Thymus (tissue), 14 donors: ENCODE results near the gene SCYL3. TPM values are rescaled to one million over a fixed set of nuclear protein-coding genes. Genes with fewer than 3 reads are reported as not detected.

Experiments used
- DNase-seq, 9 donors: peaks; one replicate each; pipeline ENCODE4 v3.0.0-alpha.2; 2013; ENCODE audit warnings: low spot score in 9 of 9, low read depth in 6 of 9, missing footprints in 1 of 9
- H3K27ac ChIP-seq, 2 donors: one replicate each; pipeline ENCODE4 v1.5.1; 2013; ENCODE audit warnings: control low read depth in 1 of 2, low read depth in 1 of 2, low read length in 1 of 2, mild to moderate bottlenecking in 1 of 2, moderate library complexity in 1 of 2
- H3K27me3 ChIP-seq, 2 donors: one replicate each; pipeline ENCODE4 v1.5.1; 2013; ENCODE audit warnings: low read length in 1 of 2; ENCODE audit not compliant: control insufficient read depth in 2 of 2, insufficient read depth in 1 of 2
- H3K36me3 ChIP-seq, 2 donors: one replicate each; pipeline ENCODE4 v1.5.1; 2013; ENCODE audit warnings: low read length in 1 of 2, mild to moderate bottlenecking in 1 of 2, moderate library complexity in 1 of 2; ENCODE audit not compliant: control insufficient read depth in 2 of 2, insufficient read depth in 2 of 2
- H3K4me1 ChIP-seq, 2 donors: one replicate each; pipeline ENCODE4 v1.5.1; 2013; ENCODE audit warnings: low read length in 2 of 2; ENCODE audit not compliant: control insufficient read depth in 2 of 2, insufficient read depth in 2 of 2
- H3K4me3 ChIP-seq, 2 donors: one replicate each; pipeline ENCODE4 v1.5.1; 2013; ENCODE audit warnings: low read length in 2 of 2, control low read depth in 1 of 2, mild to moderate bottlenecking in 1 of 2
- H3K9me3 ChIP-seq, 2 donors: one replicate each; pipeline ENCODE4 v1.5.1; 2013; ENCODE audit warnings: low read length in 1 of 2, mild to moderate bottlenecking in 1 of 2; ENCODE audit not compliant: control insufficient read depth in 2 of 2, insufficient read depth in 1 of 2
- WGBS: extraction: QIAGEN DNeasy Blood & Tissue Kit; methylation state at CpG from one replicate; pipeline ENCODE4 v1.1.7; 2013; 5-methylcytosine and 5-hydroxymethylcytosine counted together
- long read RNA-seq, 10 donors: transcript quantifications; one replicate each; lab custom pipeline, GENCODE V29; 2026
- polyA plus RNA-seq: library from polyadenylated mRNA; stranded (reverse); fragments of 200-250 nt; gene quantifications from one replicate; pipeline ENCODE4 v1.2.3, GENCODE V29; 2013
- total RNA-seq: library from RNA; stranded (reverse); fragments of 120-200 nt; gene quantifications from one replicate; pipeline ENCODE4 v1.2.4, GENCODE V29; 2013
- donor health status: healthy.

SCYL3 gene, protein sequence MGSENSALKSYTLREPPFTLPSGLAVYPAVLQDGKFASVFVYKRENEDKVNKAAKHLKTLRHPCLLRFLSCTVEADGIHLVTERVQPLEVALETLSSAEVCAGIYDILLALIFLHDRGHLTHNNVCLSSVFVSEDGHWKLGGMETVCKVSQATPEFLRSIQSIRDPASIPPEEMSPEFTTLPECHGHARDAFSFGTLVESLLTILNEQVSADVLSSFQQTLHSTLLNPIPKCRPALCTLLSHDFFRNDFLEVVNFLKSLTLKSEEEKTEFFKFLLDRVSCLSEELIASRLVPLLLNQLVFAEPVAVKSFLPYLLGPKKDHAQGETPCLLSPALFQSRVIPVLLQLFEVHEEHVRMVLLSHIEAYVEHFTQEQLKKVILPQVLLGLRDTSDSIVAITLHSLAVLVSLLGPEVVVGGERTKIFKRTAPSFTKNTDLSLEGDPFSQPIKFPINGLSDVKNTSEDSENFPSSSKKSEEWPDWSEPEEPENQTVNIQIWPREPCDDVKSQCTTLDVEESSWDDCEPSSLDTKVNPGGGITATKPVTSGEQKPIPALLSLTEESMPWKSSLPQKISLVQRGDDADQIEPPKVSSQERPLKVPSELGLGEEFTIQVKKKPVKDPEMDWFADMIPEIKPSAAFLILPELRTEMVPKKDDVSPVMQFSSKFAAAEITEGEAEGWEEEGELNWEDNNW
- total RNA-seq (13.5 TPM), polyA plus RNA-seq (10.0 TPM)
- long read RNA-seq, donor 1, result 0 reads
- long read RNA-seq, donor 2, full-length matches to known transcripts, result 1 of 6 reads
- long read RNA-seq, donor 2, partial matches to known transcripts, result 5 of 6 reads
- long read RNA-seq, donor 2, other reads (novel, unspliced or antisense), result 0 of 6 reads
- long read RNA-seq, donor 3, full-length matches to known transcripts, result 2 of 2 reads
- long read RNA-seq, donor 3, partial matches to known transcripts, result 0 of 2 reads
- long read RNA-seq, donor 3, other reads (novel, unspliced or antisense), result 0 of 2 reads
- long read RNA-seq, donor 4, full-length matches to known transcripts, result 1 of 1 reads
- long read RNA-seq, donor 4, partial matches to known transcripts, result 0 of 1 reads
- long read RNA-seq, donor 4, other reads (novel, unspliced or antisense), result 0 of 1 reads
- long read RNA-seq, donor 5, full-length matches to known transcripts, result 1 of 1 reads
- long read RNA-seq, donor 5, partial matches to known transcripts, result 0 of 1 reads
- long read RNA-seq, donor 5, other reads (novel, unspliced or antisense), result 0 of 1 reads
- long read RNA-seq, donor 6, full-length matches to known transcripts, result 1 of 1 reads
- long read RNA-seq, donor 6, partial matches to known transcripts, result 0 of 1 reads
- long read RNA-seq, donor 6, other reads (novel, unspliced or antisense), result 0 of 1 reads
- long read RNA-seq, donor 7, full-length matches to known transcripts, result 4 of 4 reads
- long read RNA-seq, donor 7, partial matches to known transcripts, result 0 of 4 reads
- long read RNA-seq, donor 7, other reads (novel, unspliced or antisense), result 0 of 4 reads
- long read RNA-seq, donor 8, result 0 reads
- long read RNA-seq, donor 9, full-length matches to known transcripts, result 3 of 3 reads
- long read RNA-seq, donor 9, partial matches to known transcripts, result 0 of 3 reads
- long read RNA-seq, donor 9, other reads (novel, unspliced or antisense), result 0 of 3 reads
- long read RNA-seq, donor 10, full-length matches to known transcripts, result 1 of 8 reads
- long read RNA-seq, donor 10, partial matches to known transcripts, result 7 of 8 reads
- long read RNA-seq, donor 10, other reads (novel, unspliced or antisense), result 0 of 8 reads

- H3K27ac ChIP-seq, result peak within 1 kb of the TSS; percentile 98
- peaks cover 0 to 6% of the 10 kb centered on the region in 2 donors for H3K27me3 ChIP-seq
- H3K4me1 ChIP-seq, result peaks cover 23 to 25% of the 10 kb centered on the region in 2 donors
- peak within 1 kb of the TSS; percentile 80 to 87 for H3K4me3 ChIP-seq
- H3K36me3 ChIP-seq, result no peaks in the 10 kb centered on the region
- WGBS, result under 1% methylated on average over 52 of the region's 52 CpGs
- DNase-seq, result peak; percentile 94 to 100 (median 96)
- H3K9me3 ChIP-seq, result no peaks in the 10 kb centered on the region
Observed at GRCh38 chr1:169893645-169894423, at the start of gene SCYL3. Gene SCYL3 (minus strand): TSS chr1:169893896. CDS start chr1:169888840, 5,056 bp downstream.

GRCh38 chr1:169941982-169942830, 48.5 kb upstream of the SCYL3 start:
- no peaks in the 10 kb centered on the region for H3K9me3 ChIP-seq
- 95% methylated on average over 2 of the region's 2 CpGs for WGBS
- no peak for DNase-seq

GRCh38 chr1:169933984-169934725, 40.5 kb upstream of the SCYL3 start:
- Histone ChIP-seq H3K27ac (no peak overlapping the region), H3K4me1 (no peaks in the 10 kb centered on the region), H3K9me3 (no peaks in the 10 kb centered on the region), H3K27me3 (no peaks in the 10 kb centered on the region), H3K4me3 (no peak overlapping the region), H3K36me3 (no peaks in the 10 kb centered on the region)
- DNase-seq, result no peak
- WGBS, result 89% methylated on average over 7 of the region's 7 CpGs

More at GRCh38 chr1:169941982-169942830, 48.5 kb upstream of the SCYL3 start:
- Histone ChIP-seq H3K4me1 (no peaks in the 10 kb centered on the region), H3K4me3 (no peak overlapping the region), H3K36me3 (peaks cover 0 to 4% of the 10 kb centered on the region in 2 donors), H3K27me3 (no peaks in the 10 kb centered on the region), H3K27ac (no peak overlapping the region)

- no peaks in the 10 kb centered on the region for H3K27me3 ChIP-seq
- H3K4me1 ChIP-seq, result no peaks in the 10 kb centered on the region
- DNase-seq, result no peak
- no peak overlapping the region for H3K27ac ChIP-seq
- no peak overlapping the region for H3K4me3 ChIP-seq
- no peaks in the 10 kb centered on the region for H3K36me3 ChIP-seq
- 94% methylated on average over 1 of the region's 1 CpG for WGBS
- no peaks in the 10 kb centered on the region for H3K9me3 ChIP-seq
Observed at GRCh38 chr1:169931795-169932231, 38.1 kb upstream of the SCYL3 start.

DNA sequence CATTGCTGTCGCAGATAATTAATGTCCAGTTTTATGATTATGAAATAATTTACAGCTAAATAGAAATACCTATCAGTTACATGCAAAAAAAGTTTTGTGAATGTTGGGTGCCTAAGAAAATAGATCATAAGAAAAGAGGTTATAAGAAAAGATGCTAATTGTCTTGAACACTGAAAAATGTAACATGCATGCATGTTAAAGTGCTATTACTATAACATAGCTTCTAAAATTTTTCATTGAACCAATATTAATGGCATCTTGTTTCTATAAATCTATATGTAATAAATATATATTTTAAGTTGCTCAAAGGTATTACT, 35.5 kb upstream of the SCYL3 start:
- no peaks in the 10 kb centered on the region for H3K27me3 ChIP-seq
- no peaks in the 10 kb centered on the region for H3K36me3 ChIP-seq
- no peak overlapping the region for H3K27ac ChIP-seq
- DNase-seq, result no peak
- no peaks in the 10 kb centered on the region for H3K9me3 ChIP-seq
- no peak overlapping the region for H3K4me3 ChIP-seq
- no peaks in the 10 kb centered on the region for H3K4me1 ChIP-seq
- 40% methylated on average over 1 of the region's 1 CpG for WGBS

GRCh38 chr1:169928438-169929209, 34.9 kb upstream of the SCYL3 start:
- Histone ChIP-seq H3K36me3 (no peaks in the 10 kb centered on the region), H3K27me3 (no peaks in the 10 kb centered on the region), H3K27ac (no peak overlapping the region), H3K4me3 (no peak overlapping the region), H3K9me3 (no peaks in the 10 kb centered on the region), H3K4me1 (no peaks in the 10 kb centered on the region)
- DNase-seq, result peak in 8 of 9 donors; percentile 10 to 66 (median 34)
- 54% methylated on average over 6 of the region's 6 CpGs for WGBS
